PFSK-1 (cell line): Measurements from ENCODE around the gene IGFLR1.
A peak's percentile ranks its signal among the peaks of the same experiment; 100 is the strongest.

Experiments
- FOXP2 ChIP-seq: optimal IDR thresholded peaks from 2 replicates; pipeline ENCODE3; 2011; ENCODE audit warnings: borderline replicate concordance, control low read depth, inconsistent platforms; ENCODE audit not compliant: insufficient read depth; ENCODE audit errors: extremely low read length, extremely low read depth
- POLR2AphosphoS5 ChIP-seq: IDR thresholded peaks from 2 replicates; pipeline ENCODE4 v1.6.1; 2012; ENCODE audit warnings: low read depth, mild to moderate bottlenecking, control low read depth, low read length, moderate library complexity
- SIN3A ChIP-seq: IDR thresholded peaks from 2 replicates; pipeline ENCODE4 v1.6.1; 2012; ENCODE audit warnings: mild to moderate bottlenecking, low read length, moderate library complexity, borderline replicate concordance; ENCODE audit not compliant: insufficient read depth
- TAF1 ChIP-seq: IDR thresholded peaks from 2 replicates; pipeline ENCODE4 v1.6.1; 2012; ENCODE audit warnings: low read length, control low read depth, borderline replicate concordance; ENCODE audit not compliant: insufficient read depth
- TF ChIP-seq, protein P1 (sequence below), 2 experiments: IDR thresholded peaks; 2 replicates each; pipeline versions ENCODE4 v1.6.1 to v1.8.0; 2011 to 2012; ENCODE audit warnings: low read depth in 2 of 2, low read length in 2 of 2, control low read depth in 1 of 2, inconsistent platforms in 1 of 2, mild to moderate bottlenecking in 1 of 2, moderate library complexity in 1 of 2; ENCODE audit not compliant: insufficient read depth in 1 of 2

IGFLR1 gene

DNA sequence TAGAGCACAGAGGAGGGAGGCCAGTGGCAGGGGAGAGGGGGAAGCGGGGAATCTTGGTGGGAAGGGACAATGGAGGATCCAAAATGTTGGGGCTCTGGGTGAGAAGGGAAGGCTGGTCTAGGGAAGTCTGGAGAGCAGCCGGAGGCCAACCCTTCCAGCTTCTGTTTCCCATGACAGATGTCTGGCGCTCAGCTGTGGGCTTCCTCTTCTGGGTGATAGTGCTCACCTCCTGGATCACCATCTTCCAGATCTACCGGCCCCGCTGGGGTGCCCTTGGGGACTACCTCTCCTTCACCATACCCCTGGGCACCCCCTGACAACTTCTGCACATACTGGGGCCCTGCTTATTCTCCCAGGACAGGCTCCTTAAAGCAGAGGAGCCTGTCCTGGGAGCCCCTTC is 4.3 kb upstream of the IGFLR1 start:
- TF ChIP-seq, protein P1, sequence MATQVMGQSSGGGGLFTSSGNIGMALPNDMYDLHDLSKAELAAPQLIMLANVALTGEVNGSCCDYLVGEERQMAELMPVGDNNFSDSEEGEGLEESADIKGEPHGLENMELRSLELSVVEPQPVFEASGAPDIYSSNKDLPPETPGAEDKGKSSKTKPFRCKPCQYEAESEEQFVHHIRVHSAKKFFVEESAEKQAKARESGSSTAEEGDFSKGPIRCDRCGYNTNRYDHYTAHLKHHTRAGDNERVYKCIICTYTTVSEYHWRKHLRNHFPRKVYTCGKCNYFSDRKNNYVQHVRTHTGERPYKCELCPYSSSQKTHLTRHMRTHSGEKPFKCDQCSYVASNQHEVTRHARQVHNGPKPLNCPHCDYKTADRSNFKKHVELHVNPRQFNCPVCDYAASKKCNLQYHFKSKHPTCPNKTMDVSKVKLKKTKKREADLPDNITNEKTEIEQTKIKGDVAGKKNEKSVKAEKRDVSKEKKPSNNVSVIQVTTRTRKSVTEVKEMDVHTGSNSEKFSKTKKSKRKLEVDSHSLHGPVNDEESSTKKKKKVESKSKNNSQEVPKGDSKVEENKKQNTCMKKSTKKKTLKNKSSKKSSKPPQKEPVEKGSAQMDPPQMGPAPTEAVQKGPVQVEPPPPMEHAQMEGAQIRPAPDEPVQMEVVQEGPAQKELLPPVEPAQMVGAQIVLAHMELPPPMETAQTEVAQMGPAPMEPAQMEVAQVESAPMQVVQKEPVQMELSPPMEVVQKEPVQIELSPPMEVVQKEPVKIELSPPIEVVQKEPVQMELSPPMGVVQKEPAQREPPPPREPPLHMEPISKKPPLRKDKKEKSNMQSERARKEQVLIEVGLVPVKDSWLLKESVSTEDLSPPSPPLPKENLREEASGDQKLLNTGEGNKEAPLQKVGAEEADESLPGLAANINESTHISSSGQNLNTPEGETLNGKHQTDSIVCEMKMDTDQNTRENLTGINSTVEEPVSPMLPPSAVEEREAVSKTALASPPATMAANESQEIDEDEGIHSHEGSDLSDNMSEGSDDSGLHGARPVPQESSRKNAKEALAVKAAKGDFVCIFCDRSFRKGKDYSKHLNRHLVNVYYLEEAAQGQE (IDR thresholded peaks at IDR 0.05; ENCODE audit: insufficient read depth in 1 of 2, low read depth in 2 of 2, low read length in 2 of 2) = no peak
- TF ChIP-seq TAF1 (no peak), FOXP2 (no peak), SIN3A (no peak)

DNA sequence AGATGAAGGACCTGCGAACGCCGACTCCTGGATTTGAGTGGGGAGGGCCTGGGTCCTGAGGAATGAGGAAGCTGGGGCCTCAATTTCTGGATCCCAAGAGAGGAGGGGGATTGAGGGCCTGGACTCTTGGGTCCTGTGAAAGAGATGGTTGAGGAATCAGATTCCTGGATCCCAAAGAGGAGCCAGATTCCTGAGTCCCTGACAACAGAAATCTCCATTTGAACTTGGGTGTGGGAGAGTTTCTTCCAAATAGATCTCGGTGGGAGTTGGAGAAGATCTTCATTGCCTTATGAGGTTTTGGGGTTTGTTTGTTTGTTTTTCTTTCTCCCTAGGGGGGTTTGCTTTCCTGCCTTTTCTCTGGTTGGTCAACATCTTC is 3.8 kb upstream of the IGFLR1 start:
- TF ChIP-seq SIN3A (no peak), POLR2AphosphoS5 (no peak), FOXP2 (no peak), TAF1 (no peak)
- TF ChIP-seq, protein P1 (IDR thresholded peaks at IDR 0.05; ENCODE audit: insufficient read depth in 1 of 2, low read depth in 2 of 2, low read length in 2 of 2) = no peak

DNA sequence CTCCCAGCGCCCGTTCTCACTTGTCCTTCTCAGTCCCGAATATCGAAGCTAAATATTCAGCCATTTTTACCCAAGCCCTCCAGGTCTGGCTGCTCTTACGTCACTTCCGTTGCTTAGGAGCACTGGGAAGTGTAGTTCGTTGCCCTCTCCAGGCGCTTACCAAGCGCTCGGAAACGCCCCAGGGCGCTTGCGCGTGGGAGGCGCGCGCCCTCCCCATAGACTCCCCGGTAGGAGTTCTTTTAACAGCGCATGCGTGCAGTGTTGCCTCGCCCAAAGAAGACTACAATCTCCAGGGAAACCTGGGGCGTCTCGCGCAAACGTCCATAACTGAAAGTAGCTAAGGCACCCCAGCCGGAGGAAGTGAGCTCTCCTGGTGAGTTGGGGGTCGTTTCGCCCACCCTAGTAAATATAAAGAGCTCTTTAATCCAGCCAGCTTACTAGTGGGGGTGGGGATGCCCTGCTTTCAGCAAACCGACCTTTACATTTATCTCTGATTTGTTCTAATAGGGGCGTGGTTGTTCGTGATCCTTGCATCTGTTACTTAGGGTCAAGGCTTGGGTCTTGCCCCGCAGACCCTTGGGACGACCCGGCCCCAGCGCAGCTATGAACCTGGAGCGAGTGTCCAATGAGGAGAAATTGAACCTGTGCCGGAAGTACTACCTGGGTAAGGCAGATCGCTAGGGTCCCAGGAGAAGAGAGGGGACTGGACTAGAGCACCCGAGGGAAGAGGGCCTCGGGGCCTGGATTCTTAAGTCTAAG is 3.3 kb upstream of the IGFLR1 start, which contains the start of the genes PSENEN and U2AF1L4:
PSENEN (plus strand) TSS at position 324 of the 759 bp plus-strand sequence; CDS start at position 604, 280 bp downstream.
U2AF1L4 (minus strand) TSS at position 91 of the 759 bp plus-strand sequence; CDS start at position 64, 27 bp downstream.
- TF ChIP-seq TAF1 = peak; percentile 44; the same call in 1 of the 2 replicates
- peak; percentile 73; the same call in 1 of the 2 replicates for TF ChIP-seq POLR2AphosphoS5
- TF ChIP-seq, protein P1 (IDR thresholded peaks at IDR 0.05; ENCODE audit: insufficient read depth in 1 of 2, low read depth in 2 of 2, low read length in 2 of 2) = 0 out of 4 replicates have a peak, but pooled peaks of 1 of the 2 experiments have one; percentile 3
- 0 out of 2 replicates have a peak, but pooled peaks have one; percentile 12 for TF ChIP-seq SIN3A
- no peak for TF ChIP-seq FOXP2

DNA sequence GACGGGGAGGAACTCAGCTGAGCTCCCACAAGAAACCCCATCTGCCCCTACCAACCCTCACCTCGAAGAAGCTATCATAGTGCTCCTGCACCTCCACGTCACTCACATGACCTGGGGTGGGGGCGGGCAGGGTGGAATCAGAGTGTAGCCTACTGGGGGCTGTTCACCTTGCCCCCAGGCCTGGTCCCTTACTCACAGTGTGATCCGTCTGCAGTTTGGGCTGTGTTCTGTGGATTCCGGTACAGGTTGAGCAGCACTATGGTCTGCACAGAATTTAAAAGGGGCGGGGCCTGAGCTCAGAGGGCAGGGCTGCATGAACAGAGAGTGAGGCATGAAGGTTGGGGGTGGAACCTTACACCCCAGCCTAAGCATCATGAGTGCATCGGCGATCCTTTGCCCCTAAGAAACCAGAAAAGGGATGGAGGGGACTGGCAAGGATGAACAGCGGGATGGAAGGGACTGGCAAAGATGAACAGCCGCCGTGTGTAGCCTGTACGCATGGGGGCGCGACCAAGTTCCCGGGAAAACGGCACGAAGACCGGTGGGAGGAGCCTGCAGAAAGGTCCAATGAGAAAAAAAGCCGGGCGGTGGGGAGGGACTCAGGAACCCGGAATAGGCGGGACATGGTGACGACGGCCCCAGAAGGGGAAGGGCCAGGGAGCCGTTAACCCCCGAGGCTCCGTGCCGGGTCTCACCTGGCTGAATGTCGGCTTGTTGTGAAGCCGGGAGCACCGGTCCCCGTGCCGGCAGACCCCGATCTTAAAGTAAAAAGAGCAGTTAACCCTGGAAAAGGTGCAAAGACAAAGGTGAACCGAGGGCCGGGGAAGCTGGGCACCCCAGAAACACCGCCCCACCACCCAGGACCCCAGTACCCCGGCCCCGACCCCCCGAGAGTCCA is 2.4 kb upstream of the IGFLR1 start:
- TF ChIP-seq SIN3A (0 out of 2 replicates have a peak, but pooled peaks have one; percentile 29), TAF1 (0 out of 2 replicates have a peak, but pooled peaks have one; percentile 20), POLR2AphosphoS5 (no peak; the same call in 1 of the 2 replicates), FOXP2 (no peak)
- TF ChIP-seq, protein P1 (IDR thresholded peaks at IDR 0.05; ENCODE audit: insufficient read depth in 1 of 2, low read depth in 2 of 2, low read length in 2 of 2) = 0 out of 4 replicates have a peak, but pooled peaks have one; percentile 7 to 13
